Measurements from ENCODE around the gene TESK2. TPM values are rescaled to one million over a fixed set of nuclear protein-coding genes. Genes with fewer than 3 reads are reported as not detected.
"Not testable (repeated sequence)": the region's sequence is repeated elsewhere in the genome, so short reads cannot be mapped to it uniquely, and the experiment has no call there.

The TESK2 gene, protein sequence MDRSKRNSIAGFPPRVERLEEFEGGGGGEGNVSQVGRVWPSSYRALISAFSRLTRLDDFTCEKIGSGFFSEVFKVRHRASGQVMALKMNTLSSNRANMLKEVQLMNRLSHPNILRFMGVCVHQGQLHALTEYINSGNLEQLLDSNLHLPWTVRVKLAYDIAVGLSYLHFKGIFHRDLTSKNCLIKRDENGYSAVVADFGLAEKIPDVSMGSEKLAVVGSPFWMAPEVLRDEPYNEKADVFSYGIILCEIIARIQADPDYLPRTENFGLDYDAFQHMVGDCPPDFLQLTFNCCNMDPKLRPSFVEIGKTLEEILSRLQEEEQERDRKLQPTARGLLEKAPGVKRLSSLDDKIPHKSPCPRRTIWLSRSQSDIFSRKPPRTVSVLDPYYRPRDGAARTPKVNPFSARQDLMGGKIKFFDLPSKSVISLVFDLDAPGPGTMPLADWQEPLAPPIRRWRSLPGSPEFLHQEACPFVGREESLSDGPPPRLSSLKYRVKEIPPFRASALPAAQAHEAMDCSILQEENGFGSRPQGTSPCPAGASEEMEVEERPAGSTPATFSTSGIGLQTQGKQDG
- total RNA-seq: 1 to 10 TPM; 5.9 to 8.8 TPM

DNA sequence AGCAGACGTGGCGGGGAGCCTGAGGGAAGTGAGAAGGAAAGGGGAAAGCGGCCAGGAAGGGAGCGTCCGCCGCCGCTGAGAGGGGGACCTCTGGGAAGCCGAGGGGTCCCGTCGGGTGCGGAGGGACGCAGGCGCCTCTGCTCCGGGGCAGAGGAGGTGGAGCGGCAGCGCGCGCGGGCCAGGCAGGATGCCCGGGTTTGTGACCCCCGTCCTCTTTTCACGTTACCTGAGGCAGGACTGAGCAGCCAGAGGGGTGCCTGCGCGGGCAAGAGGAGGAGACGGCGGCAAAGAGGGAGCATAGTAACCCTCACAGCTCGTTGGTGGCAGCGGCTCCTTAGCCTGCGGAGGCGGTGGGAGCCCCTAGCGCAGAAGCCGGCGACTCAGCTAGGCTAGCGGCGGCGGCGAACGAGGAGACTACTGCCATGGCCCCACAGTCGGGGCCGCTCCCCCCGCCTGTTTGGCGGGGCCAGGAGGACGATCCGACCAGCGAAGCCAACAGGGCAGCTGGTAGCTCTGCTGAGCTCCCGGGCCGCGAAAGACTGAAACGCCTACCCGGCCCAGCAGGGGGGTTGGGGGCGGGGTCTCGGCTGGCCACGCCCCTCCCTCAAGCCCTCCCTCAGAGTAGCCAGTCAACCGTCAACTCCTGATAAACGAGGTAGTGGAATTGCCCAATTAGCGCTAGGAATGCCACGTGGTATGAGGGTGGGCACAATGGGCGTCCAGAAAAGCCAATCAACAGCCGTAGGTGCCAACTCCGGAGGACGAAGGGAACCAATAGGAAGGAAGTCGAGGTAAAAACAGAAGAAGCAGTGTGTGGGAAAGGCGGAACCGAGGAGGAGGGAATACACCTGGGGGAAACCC lies at the start of gene TESK2:
TSS of gene TESK2 (minus strand) at position 538 of the 861 bp plus-strand sequence. CDS start 33,378 bp downstream, outside the sequence.
- no peaks in the 10 kb centered on the region for H3K9me3 Mint-ChIP-seq

DNA sequence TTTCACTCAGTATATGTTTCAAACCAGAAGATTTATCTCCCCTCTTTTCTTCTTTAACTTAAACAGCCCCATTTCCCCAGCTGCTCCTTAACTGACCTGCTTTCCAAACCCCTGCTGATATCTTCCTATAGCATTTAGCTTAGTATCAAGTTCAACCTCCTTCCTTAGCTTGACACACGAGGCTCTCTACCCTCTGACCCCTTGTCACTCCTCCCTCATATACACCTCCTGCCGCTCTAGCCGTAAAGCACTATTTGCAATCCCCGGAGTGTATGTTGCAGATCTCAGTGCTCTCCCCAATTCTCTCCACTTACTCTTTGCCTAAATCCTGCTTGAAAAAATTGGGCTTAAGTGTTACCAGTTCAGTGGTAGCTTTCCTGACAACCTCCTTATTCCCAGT lies 45.9 kb upstream of the TESK2 start:
- DNase-seq (no peak), ATAC-seq (replicated peaks in 1 of 2) (peak in 1 of 2 donors; percentile 8)
- no peaks in the 10 kb centered on the region for H3K36me3 Mint-ChIP-seq (ENCODE audit: insufficient read depth in 2 of 2)
- peak overlapping the region in 1 of 2 donors; percentile 42 for H3K4me3 Mint-ChIP-seq
- no peaks in the 10 kb centered on the region for H3K9me3 Mint-ChIP-seq
- H3K4me1 Mint-ChIP-seq (ENCODE audit: low read depth): peaks cover 22% of the 10 kb centered on the region
- H3K27ac Mint-ChIP-seq: no peak overlapping the region
- peaks cover 16% of the 10 kb centered on the region for H3K27me3 Mint-ChIP-seq (ENCODE audit: low read depth)

More for the DNA sequence above, at the start of gene TESK2:
- DNase-seq (peak; percentile 96 to 97), ATAC-seq (replicated peaks in 1 of 2) (peak; percentile 91 to 92)
- Mint-ChIP-seq H3K4me3 (no peak within 1 kb of the TSS), H3K4me1 (ENCODE audit: low read depth) (peaks cover 13% of the 10 kb centered on the region), H3K27me3 (ENCODE audit: low read depth) (no peaks in the 10 kb centered on the region), H3K36me3 (ENCODE audit: insufficient read depth in 2 of 2) (no peaks in the 10 kb centered on the region), H3K27ac (no peak within 1 kb of the TSS)

DNA sequence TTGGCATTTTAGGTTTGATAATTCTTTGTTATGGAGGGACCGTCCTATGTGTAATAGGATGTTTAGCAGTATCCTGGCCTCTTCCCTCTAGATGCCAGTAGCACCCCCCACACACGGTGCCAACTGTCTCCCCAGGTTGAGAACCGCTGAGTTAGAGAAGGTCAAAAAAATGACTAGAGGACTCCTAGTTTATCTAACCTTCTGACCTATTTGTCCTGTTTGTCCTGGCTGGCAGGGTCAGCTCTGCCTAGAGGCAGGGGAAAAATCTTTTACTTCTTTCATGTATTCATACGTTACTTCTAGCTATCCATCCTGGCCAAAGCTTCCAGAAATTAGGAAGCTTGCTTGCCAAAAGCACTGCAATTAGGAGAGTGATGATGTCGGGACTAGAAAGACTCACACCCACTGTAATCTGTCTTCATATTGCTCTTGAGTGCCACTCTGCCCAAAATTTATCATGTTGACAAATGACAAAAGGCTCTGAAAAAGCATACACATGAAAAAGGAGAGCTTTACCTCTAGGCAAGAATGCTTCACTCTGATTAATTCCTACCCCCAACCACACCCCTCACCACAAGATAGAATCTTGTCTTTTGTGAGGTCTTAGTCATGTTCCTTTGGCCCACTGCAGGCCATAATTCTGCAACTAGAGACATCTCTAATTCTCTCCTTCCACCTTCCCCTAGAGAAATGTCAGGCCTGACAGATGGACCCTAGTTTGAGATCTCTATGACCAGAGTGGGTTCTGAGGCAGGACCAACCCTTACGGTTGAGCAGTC lies 45.2 kb upstream of the TESK2 start:
- H3K9me3 Mint-ChIP-seq: no peaks in the 10 kb centered on the region
- ATAC-seq (replicated peaks in 1 of 2): peak; percentile 97 to 99
- peaks cover 22% of the 10 kb centered on the region for H3K4me1 Mint-ChIP-seq (ENCODE audit: low read depth)
- H3K36me3 Mint-ChIP-seq (ENCODE audit: insufficient read depth in 2 of 2): no peaks in the 10 kb centered on the region
- H3K27me3 Mint-ChIP-seq (ENCODE audit: low read depth): peaks cover 16% of the 10 kb centered on the region
- H3K4me3 Mint-ChIP-seq: peak overlapping the region; percentile 34 to 58
- peak; percentile 23 to 28 for DNase-seq
- H3K27ac Mint-ChIP-seq: no peak overlapping the region

- DNase-seq: no peak
- Mint-ChIP-seq H3K4me1 (ENCODE audit: low read depth) (peaks cover 16% of the 10 kb centered on the region), H3K27ac (no peak overlapping the region), H3K27me3 (ENCODE audit: low read depth) (peaks cover 8% of the 10 kb centered on the region), H3K4me3 (no peak overlapping the region), H3K36me3 (ENCODE audit: insufficient read depth in 2 of 2) (no peaks in the 10 kb centered on the region), H3K9me3 (no peaks in the 10 kb centered on the region)
- no peak for ATAC-seq (replicated peaks in 1 of 2)
Measured at GRCh38 chr1:45531873-45532272, 40.9 kb upstream of the TESK2 start.

GRCh38 chr1:45530632-45531135 lies 39.7 kb upstream of the TESK2 start:
- ATAC-seq (replicated peaks in 1 of 2): no peak
- no peaks in the 10 kb centered on the region for H3K36me3 Mint-ChIP-seq (ENCODE audit: insufficient read depth in 2 of 2)
- no peaks in the 10 kb centered on the region for H3K9me3 Mint-ChIP-seq
- no peak overlapping the region for H3K27ac Mint-ChIP-seq
- H3K4me3 Mint-ChIP-seq: no peak overlapping the region
- DNase-seq: no peak
- peaks cover 10% of the 10 kb centered on the region for H3K27me3 Mint-ChIP-seq (ENCODE audit: low read depth)
- H3K4me1 Mint-ChIP-seq (ENCODE audit: low read depth): peaks cover 4% of the 10 kb centered on the region

GRCh38 chr1:45526135-45526644 lies 35.2 kb upstream of the TESK2 start:
- no peak for DNase-seq
- Mint-ChIP-seq H3K4me1 (ENCODE audit: low read depth) (peaks cover 25% of the 10 kb centered on the region), H3K27ac (peak overlapping the region; percentile 9), H3K4me3 (no peak overlapping the region), H3K27me3 (ENCODE audit: low read depth) (peaks cover 13% of the 10 kb centered on the region), H3K36me3 (ENCODE audit: insufficient read depth in 2 of 2) (peaks cover 0 to under 1% of the 10 kb centered on the region in 2 donors), H3K9me3 (no peaks in the 10 kb centered on the region)
- ATAC-seq (replicated peaks in 1 of 2): no peak

GRCh38 chr1:45523975-45524374 lies 33.0 kb upstream of the TESK2 start:
- H3K4me1 Mint-ChIP-seq (ENCODE audit: low read depth): peaks cover 39% of the 10 kb centered on the region
- not testable (repeated sequence) for H3K4me3 Mint-ChIP-seq

DNA sequence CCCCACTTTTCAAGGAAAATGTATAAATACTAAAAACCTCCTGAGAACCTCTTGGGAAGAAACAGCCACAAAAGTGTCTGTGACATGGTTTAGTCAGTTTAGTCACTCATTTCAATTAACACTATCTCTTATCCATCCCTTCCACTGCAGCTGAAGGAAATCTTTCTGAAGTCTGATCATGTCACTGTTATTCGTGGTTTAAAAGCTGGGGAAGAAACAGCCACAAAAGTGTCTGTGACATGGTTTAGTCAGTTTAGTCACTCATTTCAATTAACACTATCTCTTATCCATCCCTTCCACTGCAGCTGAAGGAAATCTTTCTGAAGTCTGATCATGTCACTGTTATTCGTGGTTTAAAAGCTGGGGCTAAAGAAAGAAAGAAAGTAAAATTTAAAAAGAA lies 32.6 kb upstream of the TESK2 start:
- H3K27me3 Mint-ChIP-seq (ENCODE audit: low read depth): peaks cover 13% of the 10 kb centered on the region
- H3K36me3 Mint-ChIP-seq (ENCODE audit: insufficient read depth in 2 of 2); ATAC-seq (replicated peaks in 1 of 2); DNase-seq; H3K27ac Mint-ChIP-seq; H3K9me3 Mint-ChIP-seq: not testable (repeated sequence)
- H3K4me1 Mint-ChIP-seq (ENCODE audit: low read depth): peaks cover 43% of the 10 kb centered on the region
- peak overlapping the region; percentile 95 to 99 for H3K4me3 Mint-ChIP-seq

More at GRCh38 chr1:45523975-45524374, 33.0 kb upstream of the TESK2 start:
- ATAC-seq (replicated peaks in 1 of 2); H3K36me3 Mint-ChIP-seq (ENCODE audit: insufficient read depth in 2 of 2); H3K9me3 Mint-ChIP-seq; DNase-seq; H3K27ac Mint-ChIP-seq: not testable (repeated sequence)
- H3K27me3 Mint-ChIP-seq (ENCODE audit: low read depth): peaks cover 13% of the 10 kb centered on the region

DNA sequence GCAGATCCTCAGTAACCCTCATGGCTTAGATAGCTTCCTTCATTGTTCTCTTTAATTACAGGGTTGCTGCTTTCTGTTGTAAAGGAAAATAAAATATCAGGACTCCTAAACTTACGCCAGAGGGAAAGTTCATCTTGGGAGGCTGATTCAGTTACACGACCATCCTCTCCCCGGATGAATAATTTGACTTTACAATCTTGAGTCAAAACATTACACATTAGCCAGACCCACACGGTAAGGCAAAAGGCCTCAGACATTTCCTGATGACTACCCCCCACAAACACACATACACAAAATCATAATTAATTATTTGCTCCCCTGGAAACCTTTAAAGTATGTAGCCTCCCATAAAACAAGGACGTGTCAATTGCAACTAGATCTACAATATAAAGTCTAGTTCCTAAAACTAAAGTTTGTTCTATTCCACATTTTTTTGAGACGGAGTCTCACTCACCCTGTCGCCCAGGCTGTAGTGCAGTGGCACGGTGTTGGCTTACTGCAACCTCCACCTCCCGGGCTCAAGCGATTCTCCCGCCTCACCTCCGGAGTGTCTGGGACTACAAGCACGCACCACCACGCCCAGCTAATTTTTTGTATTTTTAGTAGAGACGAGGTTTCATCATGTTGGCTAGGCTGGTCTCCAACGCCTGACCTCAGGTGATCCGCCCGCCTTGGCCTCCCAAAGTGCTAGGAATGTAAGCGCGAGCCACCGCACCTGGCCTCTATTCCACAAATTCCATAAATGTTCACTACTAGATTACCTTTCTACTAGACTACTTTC lies 31.6 kb upstream of the TESK2 start:
- Mint-ChIP-seq H3K4me3 (peak overlapping the region; percentile 95 to 99), H3K36me3 (ENCODE audit: insufficient read depth in 2 of 2) (peaks cover 0 to 5% of the 10 kb centered on the region in 2 donors), H3K27ac (peak overlapping the region; percentile 99), H3K4me1 (ENCODE audit: low read depth) (peaks cover 45% of the 10 kb centered on the region), H3K9me3 (no peaks in the 10 kb centered on the region), H3K27me3 (ENCODE audit: low read depth) (peaks cover 13% of the 10 kb centered on the region)
- DNase-seq (peak; percentile 14 to 25), ATAC-seq (replicated peaks in 1 of 2) (peak; percentile 20 to 32)

GRCh38 chr1:45521413-45522323 lies 30.7 kb upstream of the TESK2 start, which contains the start of gene PRDX1:
PRDX1 (minus strand) TSS chr1:45521884; CDS start chr1:45519043, 2,841 bp downstream.
- ATAC-seq (replicated peaks in 1 of 2) (peak; percentile 87 to 88), DNase-seq (peak; percentile 98)
- Mint-ChIP-seq H3K9me3 (no peaks in the 10 kb centered on the region), H3K4me3 (peak within 1 kb of the TSS; percentile 95 to 99), H3K4me1 (ENCODE audit: low read depth) (peaks cover 54% of the 10 kb centered on the region), H3K27me3 (ENCODE audit: low read depth) (peaks cover 10% of the 10 kb centered on the region), H3K36me3 (ENCODE audit: insufficient read depth in 2 of 2) (peaks cover 2 to 8% of the 10 kb centered on the region in 2 donors), H3K27ac (peak within 1 kb of the TSS; percentile 99)

Data from activated T-cell treated with anti-CD3 and anti-CD28 coated beads, Interleukin-2, amount 50 U/mL, for 72 hours (primary cell).